SU-DHL-6 (cell line): ENCODE results near the gene AFG1L.
"Not testable (repeated sequence)": the region's sequence is repeated elsewhere in the genome, so short reads cannot be mapped to it uniquely, and the experiment has no call there.

Source experiments
- EZH2phosphoT487 ChIP-seq: fragments of 200-600 bp; sonication (generic), shearing (Covaris generic); conservative IDR thresholded peaks from 2 replicates; pipeline ENCODE4 v1.6.1; 2018; ENCODE audit warnings: mild to moderate bottlenecking, antibody characterized with exemption, low read length, moderate library complexity, mixed read lengths
- TF ChIP-seq, protein P1 (sequence below): fragments of 200-600 bp; sonication (generic); IDR thresholded peaks from one replicate; pipeline ENCODE4 v1.5.1; 2017; ENCODE audit warnings: antibody characterized with exemption, mild to moderate bottlenecking, low read length, moderate library complexity; ENCODE audit not compliant: insufficient read depth, poor library complexity, severe bottlenecking

DNA sequence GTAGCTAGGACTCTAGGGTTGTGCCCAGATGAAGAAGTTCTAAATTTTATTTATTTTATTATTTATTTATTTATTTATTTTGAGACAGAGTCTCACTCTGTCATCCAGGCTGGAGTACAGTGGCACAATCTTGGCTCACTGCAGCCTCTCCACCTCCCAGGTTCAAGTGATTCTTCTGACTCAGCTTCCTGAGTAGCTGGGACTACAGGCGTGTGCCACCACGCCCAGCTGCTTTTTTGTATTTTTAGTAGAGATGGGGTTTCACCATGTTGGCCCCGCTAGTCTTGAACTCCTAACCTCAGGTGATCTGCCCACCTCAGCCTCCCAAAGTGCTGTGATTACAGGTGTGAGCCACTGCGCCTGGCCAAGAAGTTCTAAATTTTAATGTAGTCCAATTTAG is 13.8 kb downstream of the AFG1L start:
- TF ChIP-seq, protein P1, sequence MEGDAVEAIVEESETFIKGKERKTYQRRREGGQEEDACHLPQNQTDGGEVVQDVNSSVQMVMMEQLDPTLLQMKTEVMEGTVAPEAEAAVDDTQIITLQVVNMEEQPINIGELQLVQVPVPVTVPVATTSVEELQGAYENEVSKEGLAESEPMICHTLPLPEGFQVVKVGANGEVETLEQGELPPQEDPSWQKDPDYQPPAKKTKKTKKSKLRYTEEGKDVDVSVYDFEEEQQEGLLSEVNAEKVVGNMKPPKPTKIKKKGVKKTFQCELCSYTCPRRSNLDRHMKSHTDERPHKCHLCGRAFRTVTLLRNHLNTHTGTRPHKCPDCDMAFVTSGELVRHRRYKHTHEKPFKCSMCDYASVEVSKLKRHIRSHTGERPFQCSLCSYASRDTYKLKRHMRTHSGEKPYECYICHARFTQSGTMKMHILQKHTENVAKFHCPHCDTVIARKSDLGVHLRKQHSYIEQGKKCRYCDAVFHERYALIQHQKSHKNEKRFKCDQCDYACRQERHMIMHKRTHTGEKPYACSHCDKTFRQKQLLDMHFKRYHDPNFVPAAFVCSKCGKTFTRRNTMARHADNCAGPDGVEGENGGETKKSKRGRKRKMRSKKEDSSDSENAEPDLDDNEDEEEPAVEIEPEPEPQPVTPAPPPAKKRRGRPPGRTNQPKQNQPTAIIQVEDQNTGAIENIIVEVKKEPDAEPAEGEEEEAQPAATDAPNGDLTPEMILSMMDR = not testable (repeated sequence)
- TF ChIP-seq EZH2phosphoT487 = not testable (repeated sequence)
